ENCODE results near the gene EVA1B.

DNA sequence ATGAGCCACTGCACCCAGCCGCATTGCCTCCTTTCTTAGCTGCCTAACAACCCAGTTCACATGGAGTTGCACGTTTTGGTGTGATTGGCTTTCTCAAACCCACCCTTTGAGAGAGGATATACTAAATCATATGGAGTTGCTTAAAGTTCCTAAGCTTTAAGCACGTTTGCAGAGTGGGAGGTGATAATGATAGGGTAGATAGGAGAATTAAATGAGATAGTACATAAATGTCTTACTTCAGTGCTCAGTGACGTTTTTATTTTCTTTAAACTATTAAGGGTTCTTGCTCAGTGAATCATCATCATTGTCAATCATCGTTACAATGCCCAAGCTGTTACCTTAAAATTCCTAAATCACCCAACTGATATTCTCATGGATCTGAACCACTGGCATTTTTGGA lies 20.2 kb downstream of the EVA1B start:
- TF ChIP-seq, protein P1, sequence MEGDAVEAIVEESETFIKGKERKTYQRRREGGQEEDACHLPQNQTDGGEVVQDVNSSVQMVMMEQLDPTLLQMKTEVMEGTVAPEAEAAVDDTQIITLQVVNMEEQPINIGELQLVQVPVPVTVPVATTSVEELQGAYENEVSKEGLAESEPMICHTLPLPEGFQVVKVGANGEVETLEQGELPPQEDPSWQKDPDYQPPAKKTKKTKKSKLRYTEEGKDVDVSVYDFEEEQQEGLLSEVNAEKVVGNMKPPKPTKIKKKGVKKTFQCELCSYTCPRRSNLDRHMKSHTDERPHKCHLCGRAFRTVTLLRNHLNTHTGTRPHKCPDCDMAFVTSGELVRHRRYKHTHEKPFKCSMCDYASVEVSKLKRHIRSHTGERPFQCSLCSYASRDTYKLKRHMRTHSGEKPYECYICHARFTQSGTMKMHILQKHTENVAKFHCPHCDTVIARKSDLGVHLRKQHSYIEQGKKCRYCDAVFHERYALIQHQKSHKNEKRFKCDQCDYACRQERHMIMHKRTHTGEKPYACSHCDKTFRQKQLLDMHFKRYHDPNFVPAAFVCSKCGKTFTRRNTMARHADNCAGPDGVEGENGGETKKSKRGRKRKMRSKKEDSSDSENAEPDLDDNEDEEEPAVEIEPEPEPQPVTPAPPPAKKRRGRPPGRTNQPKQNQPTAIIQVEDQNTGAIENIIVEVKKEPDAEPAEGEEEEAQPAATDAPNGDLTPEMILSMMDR (IDR thresholded peaks at IDR 0.05), result no peak
- TF ChIP-seq TCF7L2 (IDR thresholded peaks at IDR 0.05; ENCODE audit: low read depth, low read length), result no peak
- TF ChIP-seq POLR2AphosphoS5 (IDR thresholded peaks at IDR 0.05; ENCODE audit: low read depth, low read length), result no peak
- TF ChIP-seq, protein P2, sequence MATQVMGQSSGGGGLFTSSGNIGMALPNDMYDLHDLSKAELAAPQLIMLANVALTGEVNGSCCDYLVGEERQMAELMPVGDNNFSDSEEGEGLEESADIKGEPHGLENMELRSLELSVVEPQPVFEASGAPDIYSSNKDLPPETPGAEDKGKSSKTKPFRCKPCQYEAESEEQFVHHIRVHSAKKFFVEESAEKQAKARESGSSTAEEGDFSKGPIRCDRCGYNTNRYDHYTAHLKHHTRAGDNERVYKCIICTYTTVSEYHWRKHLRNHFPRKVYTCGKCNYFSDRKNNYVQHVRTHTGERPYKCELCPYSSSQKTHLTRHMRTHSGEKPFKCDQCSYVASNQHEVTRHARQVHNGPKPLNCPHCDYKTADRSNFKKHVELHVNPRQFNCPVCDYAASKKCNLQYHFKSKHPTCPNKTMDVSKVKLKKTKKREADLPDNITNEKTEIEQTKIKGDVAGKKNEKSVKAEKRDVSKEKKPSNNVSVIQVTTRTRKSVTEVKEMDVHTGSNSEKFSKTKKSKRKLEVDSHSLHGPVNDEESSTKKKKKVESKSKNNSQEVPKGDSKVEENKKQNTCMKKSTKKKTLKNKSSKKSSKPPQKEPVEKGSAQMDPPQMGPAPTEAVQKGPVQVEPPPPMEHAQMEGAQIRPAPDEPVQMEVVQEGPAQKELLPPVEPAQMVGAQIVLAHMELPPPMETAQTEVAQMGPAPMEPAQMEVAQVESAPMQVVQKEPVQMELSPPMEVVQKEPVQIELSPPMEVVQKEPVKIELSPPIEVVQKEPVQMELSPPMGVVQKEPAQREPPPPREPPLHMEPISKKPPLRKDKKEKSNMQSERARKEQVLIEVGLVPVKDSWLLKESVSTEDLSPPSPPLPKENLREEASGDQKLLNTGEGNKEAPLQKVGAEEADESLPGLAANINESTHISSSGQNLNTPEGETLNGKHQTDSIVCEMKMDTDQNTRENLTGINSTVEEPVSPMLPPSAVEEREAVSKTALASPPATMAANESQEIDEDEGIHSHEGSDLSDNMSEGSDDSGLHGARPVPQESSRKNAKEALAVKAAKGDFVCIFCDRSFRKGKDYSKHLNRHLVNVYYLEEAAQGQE (IDR thresholded peaks at IDR 0.05; ENCODE audit: insufficient read depth in 1 of 2, low read depth in 2 of 2, low read length in 1 of 2), result no peak
